ENCODE data around the gene MRPL33. TPM values are rescaled to one million over a fixed set of nuclear protein-coding genes. Genes with fewer than 3 reads are reported as not detected.

MRPL33 gene
- total and polyA plus RNA-seq, 2 of the 13 experiments (the other 11 are each of a cell fraction or from before 2014, with no cell fraction given), result 69.7 to 218 TPM

- TF ChIP-seq RCOR2 (CRISPR knock-in tag; IDR thresholded peaks at IDR 0.05) (peak; percentile 75; the same call in 1 of the 2 replicates), ARID4A (CRISPR knock-in tag; IDR thresholded peaks at IDR 0.05; ENCODE audit: borderline replicate concordance) (no peak; the same call in 1 of the 2 replicates), ZNF646 (CRISPR knock-in tag; IDR thresholded peaks at IDR 0.05) (no peak), ZBTB7A (CRISPR knock-in tag; IDR thresholded peaks at IDR 0.05) (no peak), HMG20A (CRISPR knock-in tag; IDR thresholded peaks at IDR 0.05; ENCODE audit: borderline replicate concordance) (peak; percentile 79; the same call in 1 of the 2 replicates), ZNF687 (CRISPR knock-in tag; IDR thresholded peaks at IDR 0.05) (peak; percentile 21; the same call in 1 of the 2 replicates), ZNF790 (CRISPR knock-in tag; IDR thresholded peaks at IDR 0.05; ENCODE audit: borderline replicate concordance) (no peak), CENPX (CRISPR knock-in tag; IDR thresholded peaks at IDR 0.05) (no peak), ZNF513 (CRISPR knock-in tag; conservative IDR thresholded peaks at IDR 0.05) (no peak), REPIN1 (CRISPR knock-in tag; IDR thresholded peaks at IDR 0.05; ENCODE audit: borderline replicate concordance, low read depth) (no peak), MED1 (CRISPR knock-in tag; IDR thresholded peaks at IDR 0.05) (peak; percentile 84)
Observed at GRCh38 chr2:27724905-27725701, 46.4 kb upstream of the MRPL33 start (continued).
